IMR-90 (cell line): Measurements from ENCODE around the gene ART4.

ENCODE experiments used
- CHD1 ChIP-seq: IDR thresholded peaks from 2 replicates; pipeline ENCODE4 v1.6.1; 2012; ENCODE audit warnings: low read depth, low read length, improper control_type of control experiment
- CTCF ChIP-seq: conservative IDR thresholded peaks from 2 replicates; pipeline ENCODE4 v1.5.1; 2012; ENCODE audit warnings: mild to moderate bottlenecking, low read depth, low read length, improper control_type of control experiment
- MXI1 ChIP-seq: IDR thresholded peaks from 2 replicates; pipeline ENCODE4 v1.6.1; 2012; ENCODE audit warnings: low read depth, mild to moderate bottlenecking, low read length, moderate library complexity, borderline replicate concordance
- POLR2A ChIP-seq: IDR thresholded peaks from 2 replicates; pipeline ENCODE4 v1.6.1; 2012; ENCODE audit warnings: mild to moderate bottlenecking, low read depth, low read length
- RAD21 ChIP-seq: IDR thresholded peaks from 2 replicates; pipeline ENCODE4 v1.6.1; 2012; ENCODE audit warnings: low read length, improper control_type of control experiment

- TF ChIP-seq POLR2A (no peak), CTCF (no peak), MXI1 (no peak), CHD1 (no peak), RAD21 (no peak)
Measured at GRCh38 chr12:14825256-14825655, 18.1 kb downstream of the ART4 start.
